ENCODE data around the gene NATD1. TPM values are rescaled to one million over a fixed set of nuclear protein-coding genes. Genes with fewer than 3 reads are reported as not detected.

Gene NATD1
- total and polyA plus RNA-seq, 9 of the 15 experiments (the other 6 are each of a cell fraction or from before 2014, with no cell fraction given): 0.24 to 5.4 (median 1.6) TPM

DNA sequence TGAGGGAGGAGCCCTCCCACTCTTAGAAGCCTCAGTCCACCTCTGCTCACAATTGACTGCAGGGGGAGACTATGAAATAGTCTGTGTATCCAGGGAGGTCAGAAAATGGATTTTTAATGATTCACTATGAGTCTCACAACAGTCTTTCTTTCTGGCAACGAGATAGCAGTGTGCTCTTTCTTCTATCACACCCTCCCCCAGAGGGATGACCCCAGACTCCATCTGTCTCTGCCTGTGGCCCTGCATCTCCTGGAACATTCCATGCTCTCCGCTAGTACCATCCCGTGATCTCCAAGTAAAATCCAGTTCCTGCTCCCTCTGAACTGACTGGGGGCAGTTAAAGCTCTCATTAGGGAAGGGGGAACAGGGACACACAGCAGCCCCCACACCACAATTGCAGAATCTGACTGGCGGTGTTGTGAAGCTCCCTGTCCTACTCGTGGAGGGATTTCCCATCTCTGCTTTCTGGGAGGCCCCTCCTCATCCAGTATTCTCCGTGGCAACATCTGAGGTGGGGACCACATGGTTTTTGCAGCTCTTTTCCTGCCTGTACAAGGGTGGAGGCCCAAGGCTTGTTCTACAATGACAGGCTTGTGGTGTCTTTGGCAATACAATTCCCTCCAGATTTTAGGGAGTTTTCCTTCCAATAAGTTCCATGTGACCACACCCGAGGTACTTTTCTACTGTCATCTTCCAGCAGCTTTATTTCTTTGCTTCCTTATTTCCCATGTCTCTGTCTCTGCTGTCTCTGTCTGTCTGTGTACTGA lies 19.4 kb downstream of the NATD1 start:
- intact Hi-C loops (cut with micrococcal nuclease) (no loop called here), in situ Hi-C loops (cut with MboI) (no loop called here)
- no peak for FAIRE-seq
- Histone ChIP-seq H3K27me3 (ENCODE audit: control insufficient read depth in 2 of 2, insufficient read depth in 2 of 2, low read length in 2 of 2) (no peaks in the 10 kb centered on the region), H2AFZ (ENCODE audit: low read depth, low read length) (no peak overlapping the region), H3K36me3 (ENCODE audit: control insufficient read depth, insufficient read depth, low read length) (no peaks in the 10 kb centered on the region), H3K79me2 (ENCODE audit: control insufficient read depth, insufficient read depth, low read length) (no peaks in the 10 kb centered on the region), H3K4me3 (no peak overlapping the region), H3K27ac (ENCODE audit: extremely low read depth, low read depth, low read length) (no peak overlapping the region), H3K9ac (ENCODE audit: insufficient read depth in 1 of 2, low read depth in 2 of 2, low read length in 2 of 2) (no peak overlapping the region; a peak in 1 of 4 replicates), H3K4me2 (ENCODE audit: insufficient read depth, low read length) (no peak overlapping the region), H3K9me1 (ENCODE audit: control insufficient read depth, insufficient read depth, low read length) (no peaks in the 10 kb centered on the region), H3K4me1 (replicated peaks in 1 of 2; ENCODE audit: control insufficient read depth in 2 of 2, insufficient read depth in 2 of 2, low read length in 2 of 2) (no peaks in the 10 kb centered on the region; a peak in 1 of 5 replicates), H4K20me1 (replicated peaks; ENCODE audit: control insufficient read depth, insufficient read depth, low read length) (no peaks in the 10 kb centered on the region), H3K9me3 (replicated peaks; ENCODE audit: control insufficient read depth, insufficient read depth, low read depth, low read length) (no peaks in the 10 kb centered on the region)
- BruUV-seq (replicated peaks): no TSS peak
- 49% methylated on average over 7 of the region's 7 CpGs for WGBS (ENCODE audit: insufficient coverage, low coverage, missing lambda C conversion rate)
- no peak for ATAC-seq
- CTCF ChIA-PET (ENCODE audit: low intra/inter-chr PET ratio): no interaction called here
- POLR2A ChIA-PET: no interaction called here
- DNase-seq (ENCODE audit: extremely low read depth in 1 of 4, low spot score in 3 of 4): no peak
- TF ChIP-seq FIP1L1 (IDR thresholded peaks at IDR 0.05; ENCODE audit: low read depth, low read length, poor library complexity, severe bottlenecking): no peak
- no peak for TF ChIP-seq ZNF165 (CRISPR knock-in tag; IDR thresholded peaks at IDR 0.05; ENCODE audit: borderline replicate concordance)
- no peak for TF ChIP-seq HDAC3 (IDR thresholded peaks at IDR 0.05; ENCODE audit: borderline replicate concordance, partially characterized antibody)
- no peak for TF ChIP-seq HDAC1 (IDR thresholded peaks at IDR 0.05)
- TF ChIP-seq, protein P1, sequence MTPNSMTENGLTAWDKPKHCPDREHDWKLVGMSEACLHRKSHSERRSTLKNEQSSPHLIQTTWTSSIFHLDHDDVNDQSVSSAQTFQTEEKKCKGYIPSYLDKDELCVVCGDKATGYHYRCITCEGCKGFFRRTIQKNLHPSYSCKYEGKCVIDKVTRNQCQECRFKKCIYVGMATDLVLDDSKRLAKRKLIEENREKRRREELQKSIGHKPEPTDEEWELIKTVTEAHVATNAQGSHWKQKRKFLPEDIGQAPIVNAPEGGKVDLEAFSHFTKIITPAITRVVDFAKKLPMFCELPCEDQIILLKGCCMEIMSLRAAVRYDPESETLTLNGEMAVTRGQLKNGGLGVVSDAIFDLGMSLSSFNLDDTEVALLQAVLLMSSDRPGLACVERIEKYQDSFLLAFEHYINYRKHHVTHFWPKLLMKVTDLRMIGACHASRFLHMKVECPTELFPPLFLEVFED (CRISPR knock-in tag; conservative IDR thresholded peaks at IDR 0.05): no peak
- TF ChIP-seq, protein P2, sequence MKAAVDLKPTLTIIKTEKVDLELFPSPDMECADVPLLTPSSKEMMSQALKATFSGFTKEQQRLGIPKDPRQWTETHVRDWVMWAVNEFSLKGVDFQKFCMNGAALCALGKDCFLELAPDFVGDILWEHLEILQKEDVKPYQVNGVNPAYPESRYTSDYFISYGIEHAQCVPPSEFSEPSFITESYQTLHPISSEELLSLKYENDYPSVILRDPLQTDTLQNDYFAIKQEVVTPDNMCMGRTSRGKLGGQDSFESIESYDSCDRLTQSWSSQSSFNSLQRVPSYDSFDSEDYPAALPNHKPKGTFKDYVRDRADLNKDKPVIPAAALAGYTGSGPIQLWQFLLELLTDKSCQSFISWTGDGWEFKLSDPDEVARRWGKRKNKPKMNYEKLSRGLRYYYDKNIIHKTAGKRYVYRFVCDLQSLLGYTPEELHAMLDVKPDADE (conservative IDR thresholded peaks at IDR 0.05; ENCODE audit: control insufficient read depth, low read depth, low read length): no peak
- no peak for TF ChIP-seq ZNF766 (CRISPR knock-in tag; conservative IDR thresholded peaks at IDR 0.05)
- no peak for TF ChIP-seq ZNF274 (IDR thresholded peaks at IDR 0.05; ENCODE audit: borderline replicate concordance, low read depth, low read length)
- TF ChIP-seq FOSL1 (tag; conservative IDR thresholded peaks at IDR 0.05): no peak
- TF ChIP-seq SLC30A9 (CRISPR knock-in tag; IDR thresholded peaks at IDR 0.05): no peak
- TF ChIP-seq, protein P3, sequence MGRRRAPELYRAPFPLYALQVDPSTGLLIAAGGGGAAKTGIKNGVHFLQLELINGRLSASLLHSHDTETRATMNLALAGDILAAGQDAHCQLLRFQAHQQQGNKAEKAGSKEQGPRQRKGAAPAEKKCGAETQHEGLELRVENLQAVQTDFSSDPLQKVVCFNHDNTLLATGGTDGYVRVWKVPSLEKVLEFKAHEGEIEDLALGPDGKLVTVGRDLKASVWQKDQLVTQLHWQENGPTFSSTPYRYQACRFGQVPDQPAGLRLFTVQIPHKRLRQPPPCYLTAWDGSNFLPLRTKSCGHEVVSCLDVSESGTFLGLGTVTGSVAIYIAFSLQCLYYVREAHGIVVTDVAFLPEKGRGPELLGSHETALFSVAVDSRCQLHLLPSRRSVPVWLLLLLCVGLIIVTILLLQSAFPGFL (CRISPR knock-in tag; IDR thresholded peaks at IDR 0.05): no peak
- TF ChIP-seq CHD1 (IDR thresholded peaks at IDR 0.05; ENCODE audit: low read length): no peak
- no peak for TF ChIP-seq ZNF217 (CRISPR knock-in tag; IDR thresholded peaks at IDR 0.05)
- TF ChIP-seq, protein P4, sequence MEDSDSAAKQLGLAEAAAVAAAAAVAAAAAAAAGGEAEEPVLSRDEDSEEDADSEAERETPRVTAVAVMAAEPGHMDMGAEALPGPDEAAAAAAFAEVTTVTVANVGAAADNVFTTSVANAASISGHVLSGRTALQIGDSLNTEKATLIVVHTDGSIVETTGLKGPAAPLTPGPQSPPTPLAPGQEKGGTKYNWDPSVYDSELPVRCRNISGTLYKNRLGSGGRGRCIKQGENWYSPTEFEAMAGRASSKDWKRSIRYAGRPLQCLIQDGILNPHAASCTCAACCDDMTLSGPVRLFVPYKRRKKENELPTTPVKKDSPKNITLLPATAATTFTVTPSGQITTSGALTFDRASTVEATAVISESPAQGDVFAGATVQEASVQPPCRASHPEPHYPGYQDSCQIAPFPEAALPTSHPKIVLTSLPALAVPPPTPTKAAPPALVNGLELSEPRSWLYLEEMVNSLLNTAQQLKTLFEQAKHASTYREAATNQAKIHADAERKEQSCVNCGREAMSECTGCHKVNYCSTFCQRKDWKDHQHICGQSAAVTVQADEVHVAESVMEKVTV (CRISPR knock-in tag; IDR thresholded peaks at IDR 0.05): no peak
- TF ChIP-seq ZNF347 (CRISPR knock-in tag; IDR thresholded peaks at IDR 0.05; ENCODE audit: low read depth): no peak
- no peak for TF ChIP-seq FOXP1 (CRISPR knock-in tag; IDR thresholded peaks at IDR 0.05)

Measured in K562 (cell line).